ENCODE data around the gene MT1G. TPM values are rescaled to one million over a fixed set of nuclear protein-coding genes. Genes with fewer than 3 reads are reported as not detected.
"Not testable (repeated sequence)": the region's sequence is repeated elsewhere in the genome, so short reads cannot be mapped to it uniquely, and the experiment has no call there.

MT1G gene
- total RNA-seq, 4 donors from 2014 or later = 35.9 to 117 (median 62.7) TPM

DNA sequence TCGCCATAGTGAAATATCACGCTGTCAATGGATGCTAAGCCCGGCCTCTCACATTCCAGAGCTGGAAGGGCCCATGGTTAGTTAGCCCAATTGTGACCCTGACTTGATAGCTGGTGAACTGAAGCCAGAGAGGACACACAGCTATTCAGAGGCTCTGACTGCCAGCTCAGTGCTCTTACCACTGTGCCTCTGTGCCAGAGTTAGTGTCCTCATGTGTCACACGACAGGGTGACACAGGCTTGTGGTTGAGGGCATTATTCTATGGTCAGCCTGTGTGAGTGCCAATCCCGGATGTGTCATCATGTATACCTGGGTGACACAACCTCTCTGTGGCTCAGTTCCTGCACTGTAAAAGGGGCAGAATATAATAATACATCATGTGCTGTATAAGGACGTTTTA is 12.0 kb upstream of the MT1G start:
- WGBS = 84% methylated on average over 5 of the region's 6 CpGs
- DNase-seq (ENCODE audit: low spot score in 2 of 2) = no peak
- Histone ChIP-seq H3K4me3 (no peak overlapping the region), H3K27me3 (peaks cover 8% of the 10 kb centered on the region), H3K27ac (no peak overlapping the region), H3K9me3 (no peaks in the 10 kb centered on the region), H3K36me3 (no peaks in the 10 kb centered on the region), H3K4me1 (peaks cover 48% of the 10 kb centered on the region)
- TF ChIP-seq POLR2AphosphoS5 (IDR thresholded peaks at IDR 0.05) (no peak), POLR2A (IDR thresholded peaks at IDR 0.05) (no peak), EP300 (IDR thresholded peaks at IDR 0.05) (no peak)
- TF ChIP-seq, protein P1, sequence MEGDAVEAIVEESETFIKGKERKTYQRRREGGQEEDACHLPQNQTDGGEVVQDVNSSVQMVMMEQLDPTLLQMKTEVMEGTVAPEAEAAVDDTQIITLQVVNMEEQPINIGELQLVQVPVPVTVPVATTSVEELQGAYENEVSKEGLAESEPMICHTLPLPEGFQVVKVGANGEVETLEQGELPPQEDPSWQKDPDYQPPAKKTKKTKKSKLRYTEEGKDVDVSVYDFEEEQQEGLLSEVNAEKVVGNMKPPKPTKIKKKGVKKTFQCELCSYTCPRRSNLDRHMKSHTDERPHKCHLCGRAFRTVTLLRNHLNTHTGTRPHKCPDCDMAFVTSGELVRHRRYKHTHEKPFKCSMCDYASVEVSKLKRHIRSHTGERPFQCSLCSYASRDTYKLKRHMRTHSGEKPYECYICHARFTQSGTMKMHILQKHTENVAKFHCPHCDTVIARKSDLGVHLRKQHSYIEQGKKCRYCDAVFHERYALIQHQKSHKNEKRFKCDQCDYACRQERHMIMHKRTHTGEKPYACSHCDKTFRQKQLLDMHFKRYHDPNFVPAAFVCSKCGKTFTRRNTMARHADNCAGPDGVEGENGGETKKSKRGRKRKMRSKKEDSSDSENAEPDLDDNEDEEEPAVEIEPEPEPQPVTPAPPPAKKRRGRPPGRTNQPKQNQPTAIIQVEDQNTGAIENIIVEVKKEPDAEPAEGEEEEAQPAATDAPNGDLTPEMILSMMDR (IDR thresholded peaks at IDR 0.05) = no peak

DNA sequence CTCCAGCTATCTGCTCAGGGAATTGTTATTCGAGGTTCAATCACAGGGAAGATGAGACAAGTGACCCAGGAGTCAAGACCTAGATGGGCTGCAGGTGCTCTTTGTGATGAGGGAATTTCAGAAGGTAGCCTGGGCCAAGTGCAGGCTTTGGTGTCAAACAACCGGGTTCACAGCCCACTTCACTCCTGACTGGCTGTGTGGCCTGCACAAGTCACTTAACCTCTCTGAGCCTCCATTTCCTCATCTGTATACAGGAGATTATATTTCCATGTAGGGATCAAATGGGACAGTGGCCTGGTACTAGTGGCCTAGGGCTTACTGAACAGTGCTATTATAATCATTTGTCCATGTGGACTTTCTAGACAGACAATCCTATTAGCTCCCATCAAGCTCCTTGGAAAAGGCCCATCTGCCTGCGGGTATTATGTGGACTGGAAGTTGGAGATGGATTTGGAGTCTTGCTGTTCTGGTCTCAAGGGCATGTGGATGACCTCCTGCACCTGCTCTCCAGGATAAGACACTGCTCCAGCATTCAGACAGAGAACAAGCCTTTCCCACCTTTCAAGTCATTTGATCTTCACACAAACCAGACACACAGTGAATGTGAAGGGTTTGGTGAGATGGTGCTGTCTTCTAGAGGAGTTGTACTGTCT is 11.3 kb upstream of the MT1G start:
- H3K4me3 ChIP-seq = no peak overlapping the region
- TF ChIP-seq, protein P1 (IDR thresholded peaks at IDR 0.05) = no peak
- no peak for TF ChIP-seq POLR2A (IDR thresholded peaks at IDR 0.05)
- no peak for TF ChIP-seq EP300 (IDR thresholded peaks at IDR 0.05)
- no peak for TF ChIP-seq POLR2AphosphoS5 (IDR thresholded peaks at IDR 0.05)
- WGBS = 95% methylated on average over 3 of the region's 3 CpGs
- H3K4me1 ChIP-seq = peaks cover 42% of the 10 kb centered on the region
- H3K27ac ChIP-seq = no peak overlapping the region
- no peaks in the 10 kb centered on the region for H3K9me3 ChIP-seq
- no peak for DNase-seq (ENCODE audit: low spot score in 2 of 2)
- no peaks in the 10 kb centered on the region for H3K36me3 ChIP-seq
- peaks cover 8% of the 10 kb centered on the region for H3K27me3 ChIP-seq

- WGBS = 75% methylated on average over 3 of the region's 3 CpGs
- H3K27ac ChIP-seq = no peak overlapping the region
- no peaks in the 10 kb centered on the region for H3K36me3 ChIP-seq
- H3K9me3 ChIP-seq = no peaks in the 10 kb centered on the region
- peaks cover 25% of the 10 kb centered on the region for H3K4me1 ChIP-seq
- TF ChIP-seq EP300 (IDR thresholded peaks at IDR 0.05) = no peak
- TF ChIP-seq POLR2AphosphoS5 (IDR thresholded peaks at IDR 0.05) = no peak
- TF ChIP-seq, protein P1 (IDR thresholded peaks at IDR 0.05) = no peak
- TF ChIP-seq POLR2A (IDR thresholded peaks at IDR 0.05) = no peak
- peaks cover 8% of the 10 kb centered on the region for H3K27me3 ChIP-seq
- no peak overlapping the region for H3K4me3 ChIP-seq
- DNase-seq (ENCODE audit: low spot score in 2 of 2) = no peak
Measured at GRCh38 chr16:56677474-56677873, 9.6 kb upstream of the MT1G start.

DNA sequence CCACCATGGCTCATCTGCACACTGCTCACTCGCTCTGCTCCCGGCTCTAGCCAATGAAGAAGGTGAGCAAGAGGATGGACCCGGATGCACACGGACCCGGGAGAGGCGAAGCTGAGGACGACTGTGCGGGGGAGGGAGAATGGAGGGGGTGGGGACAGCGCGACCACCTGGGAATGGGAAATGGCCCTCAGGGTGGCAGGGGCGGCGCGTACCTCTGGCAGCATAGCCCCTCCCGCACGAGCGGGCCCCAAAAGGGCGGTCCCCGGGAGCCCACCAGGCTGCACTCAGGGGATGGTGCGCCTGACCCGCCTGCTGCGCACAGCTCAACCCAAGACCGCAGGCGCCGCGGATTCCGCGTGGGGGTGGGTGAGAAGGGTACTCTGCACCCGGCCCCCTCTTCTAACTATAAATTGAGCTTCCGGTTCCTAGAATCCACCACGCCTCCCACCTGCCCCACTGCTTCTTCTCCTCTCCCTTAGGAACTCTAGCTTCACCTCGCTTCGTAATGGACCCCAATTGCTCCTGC is 7.9 kb upstream of the MT1G start:
- 38% methylated on average over 31 of the region's 32 CpGs for WGBS
- peaks cover 15% of the 10 kb centered on the region for H3K27me3 ChIP-seq

DNA sequence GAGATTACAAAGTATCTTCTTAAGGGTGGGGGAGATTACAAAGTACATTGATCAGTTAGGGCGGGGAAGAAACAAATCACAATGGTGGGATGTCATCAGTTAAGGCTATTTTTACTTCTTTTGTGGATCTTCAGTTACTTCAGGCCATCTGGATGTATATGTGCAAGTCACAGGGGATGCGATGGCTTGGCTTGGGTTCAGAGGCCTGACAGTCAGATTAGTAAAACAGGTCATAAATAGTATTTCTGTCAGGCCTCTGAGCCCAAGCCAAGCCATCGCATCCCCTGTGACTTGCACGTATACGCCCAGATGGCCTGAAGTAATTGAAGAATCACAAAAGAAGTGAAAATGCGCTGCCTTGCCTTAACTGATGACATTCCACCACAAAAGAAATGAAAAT is 6.7 kb upstream of the MT1G start:
- H3K4me3 ChIP-seq; H3K36me3 ChIP-seq; H3K27ac ChIP-seq; H3K9me3 ChIP-seq; DNase-seq (ENCODE audit: low spot score in 2 of 2): not testable (repeated sequence)
- 69% methylated on average over 6 of the region's 6 CpGs for WGBS
- Histone ChIP-seq H3K4me1 (peaks cover 21% of the 10 kb centered on the region), H3K27me3 (peaks cover 26% of the 10 kb centered on the region)

More for the DNA sequence above, 7.9 kb upstream of the MT1G start:
- no peaks in the 10 kb centered on the region for H3K36me3 ChIP-seq
- H3K9me3 ChIP-seq = no peaks in the 10 kb centered on the region
- H3K4me3 ChIP-seq = peak overlapping the region; percentile 9
- H3K27ac ChIP-seq = no peak overlapping the region
- H3K4me1 ChIP-seq = peaks cover 13% of the 10 kb centered on the region
- DNase-seq (ENCODE audit: low spot score in 2 of 2) = no peak
- no peak for TF ChIP-seq POLR2AphosphoS5 (IDR thresholded peaks at IDR 0.05)
- TF ChIP-seq, protein P1 (IDR thresholded peaks at IDR 0.05) = no peak
- TF ChIP-seq POLR2A (IDR thresholded peaks at IDR 0.05) = no peak
- TF ChIP-seq EP300 (IDR thresholded peaks at IDR 0.05) = no peak
